Mesothelial cell of epicardium (in vitro differentiated cells): Measurements from ENCODE around the gene DNAH11. TPM values are rescaled to one million over a fixed set of nuclear protein-coding genes. Genes with fewer than 3 reads are reported as not detected.

Experiments
- DNase-seq, 2 experiments: peaks; one replicate each; pipeline ENCODE4 v3.0.0; 2021; ENCODE audit warnings: low spot score in 2 of 2; ENCODE audit not compliant: unreplicated experiment in 2 of 2
- H3K27ac Mint-ChIP-seq: 2 replicates; pipeline ENCODE4 v1.8.0; 2021; ENCODE audit warnings: mixed read lengths
- H3K27me3 Mint-ChIP-seq: 2 replicates; pipeline ENCODE4 v1.8.0; 2021; ENCODE audit warnings: low read depth, mixed read lengths
- H3K36me3 Mint-ChIP-seq: 2 replicates; pipeline ENCODE4 v1.8.0; 2021; ENCODE audit warnings: mixed read lengths
- H3K4me1 Mint-ChIP-seq: 2 replicates; pipeline ENCODE4 v1.8.0; 2021; ENCODE audit warnings: mixed read lengths
- H3K4me3 Mint-ChIP-seq: 2 replicates; pipeline ENCODE4 v1.8.0; 2021; ENCODE audit warnings: mild to moderate bottlenecking, moderate library complexity, mixed read lengths
- H3K9me3 Mint-ChIP-seq: 2 replicates; pipeline ENCODE4 v1.8.0; 2021; ENCODE audit warnings: mixed read lengths
- CTCF ChIP-seq: fragments of 200-600 bp; sonication (generic); IDR thresholded peaks from one replicate; pipeline ENCODE4 v1.5.0; 2021; ENCODE audit warnings: antibody characterized with exemption; ENCODE audit not compliant: unreplicated experiment
- total RNA-seq: library from RNA; stranded (reverse); gene quantifications from 3 replicates; pipeline ENCODE4 v1.2.1, GENCODE V29; 2021

Gene DNAH11
- total RNA-seq, 1 donor from 2014 or later = 0.80 TPM

- H3K27me3 Mint-ChIP-seq = no peaks in the 10 kb centered on the region
- peaks cover 4% of the 10 kb centered on the region for H3K4me1 Mint-ChIP-seq
- no peak for TF ChIP-seq CTCF
- H3K36me3 Mint-ChIP-seq = peaks cover 38% of the 10 kb centered on the region
- DNase-seq = no peak
- no peak overlapping the region for H3K27ac Mint-ChIP-seq
- H3K9me3 Mint-ChIP-seq = no peaks in the 10 kb centered on the region
- no peak overlapping the region for H3K4me3 Mint-ChIP-seq
Observed at GRCh38 chr7:21903020-21903786, 360.4 kb downstream of the DNAH11 start.

- Mint-ChIP-seq H3K4me3 (no peak overlapping the region), H3K9me3 (no peaks in the 10 kb centered on the region), H3K36me3 (peaks cover 36% of the 10 kb centered on the region), H3K4me1 (peaks cover 5% of the 10 kb centered on the region), H3K27ac (no peak overlapping the region), H3K27me3 (no peaks in the 10 kb centered on the region)
- DNase-seq = no peak
- no peak for TF ChIP-seq CTCF
Observed at GRCh38 chr7:21908746-21909145, 365.9 kb downstream of the DNAH11 start.

GRCh38 chr7:21910253-21910652 lies 367.4 kb downstream of the DNAH11 start:
- no peak overlapping the region for H3K4me3 Mint-ChIP-seq
- no peaks in the 10 kb centered on the region for H3K9me3 Mint-ChIP-seq
- H3K36me3 Mint-ChIP-seq = peaks cover 36% of the 10 kb centered on the region
- H3K4me1 Mint-ChIP-seq = peaks cover 5% of the 10 kb centered on the region
- no peak for DNase-seq
- H3K27me3 Mint-ChIP-seq = no peaks in the 10 kb centered on the region
- no peak for TF ChIP-seq CTCF
- no peak overlapping the region for H3K27ac Mint-ChIP-seq

- H3K27ac Mint-ChIP-seq = no peak overlapping the region
- peaks cover 30% of the 10 kb centered on the region for H3K36me3 Mint-ChIP-seq
- no peak for DNase-seq
- H3K4me3 Mint-ChIP-seq = no peak overlapping the region
- peaks cover 5% of the 10 kb centered on the region for H3K4me1 Mint-ChIP-seq
- no peaks in the 10 kb centered on the region for H3K27me3 Mint-ChIP-seq
- TF ChIP-seq CTCF = no peak
- H3K9me3 Mint-ChIP-seq = no peaks in the 10 kb centered on the region
Observed at GRCh38 chr7:21911341-21911875, 368.6 kb downstream of the DNAH11 start.

GRCh38 chr7:21912305-21912704 lies 369.5 kb downstream of the DNAH11 start:
- H3K4me3 Mint-ChIP-seq = no peak overlapping the region
- no peak overlapping the region for H3K27ac Mint-ChIP-seq
- H3K36me3 Mint-ChIP-seq = peaks cover 34% of the 10 kb centered on the region
- no peaks in the 10 kb centered on the region for H3K9me3 Mint-ChIP-seq
- H3K27me3 Mint-ChIP-seq = no peaks in the 10 kb centered on the region
- no peak for DNase-seq
- TF ChIP-seq CTCF = no peak
- peaks cover 5% of the 10 kb centered on the region for H3K4me1 Mint-ChIP-seq
